ENCODE data around the gene SH2B2. TPM values are rescaled to one million over a fixed set of nuclear protein-coding genes. Genes with fewer than 3 reads are reported as not detected.

Gene SH2B2
- total RNA-seq, 1 experiment from 2014 or later, result 14.7 TPM

DNA sequence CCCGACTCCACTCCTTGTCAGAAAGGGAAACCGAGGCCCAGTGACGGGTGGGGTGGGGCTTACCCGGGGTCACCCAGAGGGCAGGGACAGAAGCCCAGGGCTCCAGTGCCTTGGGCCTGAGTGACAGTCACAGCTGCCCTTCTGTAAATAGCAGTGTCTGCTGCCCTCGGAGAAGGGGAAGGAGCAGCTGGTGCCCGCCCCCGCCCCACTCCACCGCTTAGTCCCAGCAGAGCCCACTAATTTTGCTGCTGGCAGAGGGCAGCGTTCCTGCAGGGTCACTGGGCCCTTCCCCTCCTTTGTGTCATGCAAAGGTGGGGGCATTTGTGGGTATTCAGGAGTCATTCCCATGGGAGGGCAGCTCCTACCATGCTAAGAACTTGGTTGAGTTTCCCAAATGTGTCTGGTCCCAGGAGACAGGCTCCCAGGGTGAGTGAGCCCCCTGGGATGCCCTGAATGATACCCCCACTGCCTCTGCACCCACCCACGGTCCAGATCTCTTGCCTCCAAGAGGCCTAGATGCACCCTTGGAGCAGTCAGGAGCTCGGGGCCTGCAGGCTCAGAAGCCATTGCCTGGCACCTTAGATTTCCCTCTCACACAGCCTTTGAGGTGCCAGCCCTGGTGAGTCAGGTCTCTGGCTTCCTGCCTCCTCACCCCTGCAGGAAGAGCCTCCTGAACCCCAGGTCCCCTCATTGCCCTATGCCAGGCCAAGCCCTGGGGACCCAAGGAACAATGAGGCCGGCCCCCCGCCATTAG, 17.2 kb downstream of the SH2B2 start (continued):
- TF ChIP-seq, protein P1, sequence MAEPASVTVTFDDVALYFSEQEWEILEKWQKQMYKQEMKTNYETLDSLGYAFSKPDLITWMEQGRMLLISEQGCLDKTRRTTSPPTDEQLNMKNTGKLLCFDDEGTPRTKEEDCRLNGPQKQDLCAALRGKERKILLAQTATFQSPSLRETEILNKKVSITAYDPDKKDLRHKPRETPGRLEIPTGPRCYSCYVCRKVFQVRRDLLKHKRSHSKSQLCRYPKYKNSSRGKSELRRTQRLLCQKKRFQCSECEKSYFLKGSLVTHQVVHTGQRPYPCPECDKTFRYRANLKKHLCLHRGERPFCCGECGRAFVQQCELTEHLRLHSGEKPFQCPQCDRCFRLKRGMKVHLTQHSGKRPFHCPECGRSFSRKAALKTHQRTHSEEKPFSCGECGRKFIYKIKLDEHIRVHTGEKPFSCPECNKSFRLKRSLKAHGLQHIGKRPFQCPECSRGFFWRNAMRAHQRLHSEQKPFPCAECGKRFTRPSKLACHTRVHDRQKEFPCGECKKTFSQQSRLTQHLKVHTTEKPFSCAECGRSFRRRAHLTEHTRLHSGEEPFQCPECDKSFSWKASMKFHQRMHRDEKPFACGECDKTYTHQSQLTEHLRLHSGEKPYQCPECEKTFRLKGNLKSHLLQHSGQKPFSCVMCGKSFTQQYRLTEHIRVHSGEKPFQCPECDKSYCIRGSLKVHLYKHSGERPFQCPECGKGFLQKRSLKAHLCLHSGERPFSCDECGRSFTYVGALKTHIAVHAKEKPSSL (CRISPR knock-in tag; conservative IDR thresholded peaks at IDR 0.05), result no peak

DNA sequence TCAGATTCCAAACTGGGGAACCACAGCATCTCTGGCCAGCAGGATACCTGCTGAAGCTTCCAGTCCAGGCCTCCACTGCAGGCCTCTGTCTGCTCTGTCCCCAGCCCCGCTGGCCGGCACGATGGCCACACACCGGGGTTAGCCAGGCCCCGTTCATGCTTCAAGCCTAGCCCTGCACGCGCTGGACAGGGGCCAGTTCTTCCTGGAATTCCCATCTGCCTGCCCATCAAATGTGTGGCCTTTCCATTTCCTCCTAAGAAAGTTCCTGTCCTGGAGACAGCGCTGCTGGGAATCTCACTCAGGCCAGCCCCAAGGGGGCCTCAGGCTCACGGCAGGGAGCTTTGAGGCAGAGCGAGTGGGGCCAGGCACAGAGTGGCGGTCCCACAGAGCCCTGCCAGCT, 18.0 kb downstream of the SH2B2 start:
- ATAC-seq (no peak), DNase-seq (ENCODE audit: low spot score) (no peak)
- Mint-ChIP-seq H3K27me3 (ENCODE audit: low read depth) (peaks cover 15% of the 10 kb centered on the region), H3K27ac (peak overlapping the region; percentile 46; the same call in 1 of the 2 replicates), H3K4me3 (no peak overlapping the region), H3K9me3 (no peaks in the 10 kb centered on the region), H3K36me3 (no peaks in the 10 kb centered on the region), H3K4me1 (peaks cover 16% of the 10 kb centered on the region)
- TF ChIP-seq NFATC4 (CRISPR knock-in tag; IDR thresholded peaks at IDR 0.05) (no peak), JAZF1 (CRISPR knock-in tag; IDR thresholded peaks at IDR 0.05) (no peak), ZNF138 (CRISPR knock-in tag; conservative IDR thresholded peaks at IDR 0.05) (no peak), ZBTB21 (CRISPR knock-in tag; IDR thresholded peaks at IDR 0.05; ENCODE audit: borderline replicate concordance) (no peak), SOX15 (CRISPR knock-in tag; IDR thresholded peaks at IDR 0.05) (no peak)
- TF ChIP-seq, protein P2, sequence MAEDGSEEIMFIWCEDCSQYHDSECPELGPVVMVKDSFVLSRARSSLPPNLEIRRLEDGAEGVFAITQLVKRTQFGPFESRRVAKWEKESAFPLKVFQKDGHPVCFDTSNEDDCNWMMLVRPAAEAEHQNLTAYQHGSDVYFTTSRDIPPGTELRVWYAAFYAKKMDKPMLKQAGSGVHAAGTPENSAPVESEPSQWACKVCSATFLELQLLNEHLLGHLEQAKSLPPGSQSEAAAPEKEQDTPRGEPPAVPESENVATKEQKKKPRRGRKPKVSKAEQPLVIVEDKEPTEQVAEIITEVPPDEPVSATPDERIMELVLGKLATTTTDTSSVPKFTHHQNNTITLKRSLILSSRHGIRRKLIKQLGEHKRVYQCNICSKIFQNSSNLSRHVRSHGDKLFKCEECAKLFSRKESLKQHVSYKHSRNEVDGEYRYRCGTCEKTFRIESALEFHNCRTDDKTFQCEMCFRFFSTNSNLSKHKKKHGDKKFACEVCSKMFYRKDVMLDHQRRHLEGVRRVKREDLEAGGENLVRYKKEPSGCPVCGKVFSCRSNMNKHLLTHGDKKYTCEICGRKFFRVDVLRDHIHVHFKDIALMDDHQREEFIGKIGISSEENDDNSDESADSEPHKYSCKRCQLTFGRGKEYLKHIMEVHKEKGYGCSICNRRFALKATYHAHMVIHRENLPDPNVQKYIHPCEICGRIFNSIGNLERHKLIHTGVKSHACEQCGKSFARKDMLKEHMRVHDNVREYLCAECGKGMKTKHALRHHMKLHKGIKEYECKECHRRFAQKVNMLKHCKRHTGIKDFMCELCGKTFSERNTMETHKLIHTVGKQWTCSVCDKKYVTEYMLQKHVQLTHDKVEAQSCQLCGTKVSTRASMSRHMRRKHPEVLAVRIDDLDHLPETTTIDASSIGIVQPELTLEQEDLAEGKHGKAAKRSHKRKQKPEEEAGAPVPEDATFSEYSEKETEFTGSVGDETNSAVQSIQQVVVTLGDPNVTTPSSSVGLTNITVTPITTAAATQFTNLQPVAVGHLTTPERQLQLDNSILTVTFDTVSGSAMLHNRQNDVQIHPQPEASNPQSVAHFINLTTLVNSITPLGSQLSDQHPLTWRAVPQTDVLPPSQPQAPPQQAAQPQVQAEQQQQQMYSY (CRISPR knock-in tag; IDR thresholded peaks at IDR 0.05), result no peak
- TF ChIP-seq, protein P3, sequence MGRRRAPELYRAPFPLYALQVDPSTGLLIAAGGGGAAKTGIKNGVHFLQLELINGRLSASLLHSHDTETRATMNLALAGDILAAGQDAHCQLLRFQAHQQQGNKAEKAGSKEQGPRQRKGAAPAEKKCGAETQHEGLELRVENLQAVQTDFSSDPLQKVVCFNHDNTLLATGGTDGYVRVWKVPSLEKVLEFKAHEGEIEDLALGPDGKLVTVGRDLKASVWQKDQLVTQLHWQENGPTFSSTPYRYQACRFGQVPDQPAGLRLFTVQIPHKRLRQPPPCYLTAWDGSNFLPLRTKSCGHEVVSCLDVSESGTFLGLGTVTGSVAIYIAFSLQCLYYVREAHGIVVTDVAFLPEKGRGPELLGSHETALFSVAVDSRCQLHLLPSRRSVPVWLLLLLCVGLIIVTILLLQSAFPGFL (CRISPR knock-in tag; IDR thresholded peaks at IDR 0.05; ENCODE audit: borderline replicate concordance), result no peak
- TF ChIP-seq, protein P4, sequence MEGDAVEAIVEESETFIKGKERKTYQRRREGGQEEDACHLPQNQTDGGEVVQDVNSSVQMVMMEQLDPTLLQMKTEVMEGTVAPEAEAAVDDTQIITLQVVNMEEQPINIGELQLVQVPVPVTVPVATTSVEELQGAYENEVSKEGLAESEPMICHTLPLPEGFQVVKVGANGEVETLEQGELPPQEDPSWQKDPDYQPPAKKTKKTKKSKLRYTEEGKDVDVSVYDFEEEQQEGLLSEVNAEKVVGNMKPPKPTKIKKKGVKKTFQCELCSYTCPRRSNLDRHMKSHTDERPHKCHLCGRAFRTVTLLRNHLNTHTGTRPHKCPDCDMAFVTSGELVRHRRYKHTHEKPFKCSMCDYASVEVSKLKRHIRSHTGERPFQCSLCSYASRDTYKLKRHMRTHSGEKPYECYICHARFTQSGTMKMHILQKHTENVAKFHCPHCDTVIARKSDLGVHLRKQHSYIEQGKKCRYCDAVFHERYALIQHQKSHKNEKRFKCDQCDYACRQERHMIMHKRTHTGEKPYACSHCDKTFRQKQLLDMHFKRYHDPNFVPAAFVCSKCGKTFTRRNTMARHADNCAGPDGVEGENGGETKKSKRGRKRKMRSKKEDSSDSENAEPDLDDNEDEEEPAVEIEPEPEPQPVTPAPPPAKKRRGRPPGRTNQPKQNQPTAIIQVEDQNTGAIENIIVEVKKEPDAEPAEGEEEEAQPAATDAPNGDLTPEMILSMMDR (IDR thresholded peaks at IDR 0.05), result no peak
- TF ChIP-seq, protein P5, sequence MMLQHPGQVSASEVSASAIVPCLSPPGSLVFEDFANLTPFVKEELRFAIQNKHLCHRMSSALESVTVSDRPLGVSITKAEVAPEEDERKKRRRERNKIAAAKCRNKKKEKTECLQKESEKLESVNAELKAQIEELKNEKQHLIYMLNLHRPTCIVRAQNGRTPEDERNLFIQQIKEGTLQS (CRISPR knock-in tag; conservative IDR thresholded peaks at IDR 0.05), result no peak
- TF ChIP-seq, protein P6, sequence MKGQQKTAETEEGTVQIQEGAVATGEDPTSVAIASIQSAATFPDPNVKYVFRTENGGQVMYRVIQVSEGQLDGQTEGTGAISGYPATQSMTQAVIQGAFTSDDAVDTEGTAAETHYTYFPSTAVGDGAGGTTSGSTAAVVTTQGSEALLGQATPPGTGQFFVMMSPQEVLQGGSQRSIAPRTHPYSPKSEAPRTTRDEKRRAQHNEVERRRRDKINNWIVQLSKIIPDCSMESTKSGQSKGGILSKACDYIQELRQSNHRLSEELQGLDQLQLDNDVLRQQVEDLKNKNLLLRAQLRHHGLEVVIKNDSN (CRISPR knock-in tag; IDR thresholded peaks at IDR 0.05), result no peak
- TF ChIP-seq, protein P7, sequence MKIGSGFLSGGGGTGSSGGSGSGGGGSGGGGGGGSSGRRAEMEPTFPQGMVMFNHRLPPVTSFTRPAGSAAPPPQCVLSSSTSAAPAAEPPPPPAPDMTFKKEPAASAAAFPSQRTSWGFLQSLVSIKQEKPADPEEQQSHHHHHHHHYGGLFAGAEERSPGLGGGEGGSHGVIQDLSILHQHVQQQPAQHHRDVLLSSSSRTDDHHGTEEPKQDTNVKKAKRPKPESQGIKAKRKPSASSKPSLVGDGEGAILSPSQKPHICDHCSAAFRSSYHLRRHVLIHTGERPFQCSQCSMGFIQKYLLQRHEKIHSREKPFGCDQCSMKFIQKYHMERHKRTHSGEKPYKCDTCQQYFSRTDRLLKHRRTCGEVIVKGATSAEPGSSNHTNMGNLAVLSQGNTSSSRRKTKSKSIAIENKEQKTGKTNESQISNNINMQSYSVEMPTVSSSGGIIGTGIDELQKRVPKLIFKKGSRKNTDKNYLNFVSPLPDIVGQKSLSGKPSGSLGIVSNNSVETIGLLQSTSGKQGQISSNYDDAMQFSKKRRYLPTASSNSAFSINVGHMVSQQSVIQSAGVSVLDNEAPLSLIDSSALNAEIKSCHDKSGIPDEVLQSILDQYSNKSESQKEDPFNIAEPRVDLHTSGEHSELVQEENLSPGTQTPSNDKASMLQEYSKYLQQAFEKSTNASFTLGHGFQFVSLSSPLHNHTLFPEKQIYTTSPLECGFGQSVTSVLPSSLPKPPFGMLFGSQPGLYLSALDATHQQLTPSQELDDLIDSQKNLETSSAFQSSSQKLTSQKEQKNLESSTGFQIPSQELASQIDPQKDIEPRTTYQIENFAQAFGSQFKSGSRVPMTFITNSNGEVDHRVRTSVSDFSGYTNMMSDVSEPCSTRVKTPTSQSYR (CRISPR knock-in tag; IDR thresholded peaks at IDR 0.05), result no peak
- ChIA-PET CTCF (interaction anchor here (1.0 to 1.3 kb wide), 3 partner anchors 13 to 27 kb away, joined by 3 to 4 read pairs (median 3); no protein-coding TSS in a partner anchor), POLR2A (interaction anchor here (0.7 kb wide), 1 partner anchor 864 kb away, joined by 3 read pairs; no protein-coding TSS in a partner anchor)
